ENCODE measurements around the gene TMEM236. TPM values are rescaled to one million over a fixed set of nuclear protein-coding genes. Genes with fewer than 3 reads are reported as not detected.

Gene TMEM236
- total RNA-seq, 4 donors from 2014 or later = 0.08 to 0.95 (median 0.55) TPM

DNA sequence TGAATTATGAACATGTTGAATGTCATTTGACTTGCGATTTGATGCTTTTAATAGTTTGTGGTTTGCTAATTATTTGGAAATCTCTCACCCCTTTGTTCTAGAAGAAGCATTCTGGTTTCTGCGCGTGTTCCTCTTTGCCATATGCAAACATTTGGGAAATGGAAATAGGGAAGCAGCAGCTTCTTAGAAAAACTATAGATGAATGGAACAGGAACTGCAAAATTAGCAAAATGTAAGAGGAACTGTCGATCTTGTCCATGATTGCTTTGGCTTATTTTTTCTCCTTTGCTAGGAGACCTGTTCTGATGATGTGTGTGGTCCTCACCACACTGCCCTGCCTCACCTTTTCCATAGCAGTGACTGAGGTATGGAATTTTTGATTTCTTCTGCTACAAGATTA lies 19.0 kb downstream of the TMEM236 start:
- DNase-seq (ENCODE audit: low spot score in 2 of 2) = no peak
- TF ChIP-seq, protein P1, sequence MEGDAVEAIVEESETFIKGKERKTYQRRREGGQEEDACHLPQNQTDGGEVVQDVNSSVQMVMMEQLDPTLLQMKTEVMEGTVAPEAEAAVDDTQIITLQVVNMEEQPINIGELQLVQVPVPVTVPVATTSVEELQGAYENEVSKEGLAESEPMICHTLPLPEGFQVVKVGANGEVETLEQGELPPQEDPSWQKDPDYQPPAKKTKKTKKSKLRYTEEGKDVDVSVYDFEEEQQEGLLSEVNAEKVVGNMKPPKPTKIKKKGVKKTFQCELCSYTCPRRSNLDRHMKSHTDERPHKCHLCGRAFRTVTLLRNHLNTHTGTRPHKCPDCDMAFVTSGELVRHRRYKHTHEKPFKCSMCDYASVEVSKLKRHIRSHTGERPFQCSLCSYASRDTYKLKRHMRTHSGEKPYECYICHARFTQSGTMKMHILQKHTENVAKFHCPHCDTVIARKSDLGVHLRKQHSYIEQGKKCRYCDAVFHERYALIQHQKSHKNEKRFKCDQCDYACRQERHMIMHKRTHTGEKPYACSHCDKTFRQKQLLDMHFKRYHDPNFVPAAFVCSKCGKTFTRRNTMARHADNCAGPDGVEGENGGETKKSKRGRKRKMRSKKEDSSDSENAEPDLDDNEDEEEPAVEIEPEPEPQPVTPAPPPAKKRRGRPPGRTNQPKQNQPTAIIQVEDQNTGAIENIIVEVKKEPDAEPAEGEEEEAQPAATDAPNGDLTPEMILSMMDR (IDR thresholded peaks at IDR 0.05) = no peak
- TF ChIP-seq POLR2A (IDR thresholded peaks at IDR 0.05) = no peak
- intact Hi-C loops (cut with DNase I; ENCODE audit: low total_unique reads) = no loop called here
- 68 to 75% methylated on average over 4 of the region's 4 CpGs for WGBS, 2 donors
- H3K4me3 ChIP-seq (ENCODE audit: low read depth, poor library complexity, severe bottlenecking) = no peak overlapping the region

DNA sequence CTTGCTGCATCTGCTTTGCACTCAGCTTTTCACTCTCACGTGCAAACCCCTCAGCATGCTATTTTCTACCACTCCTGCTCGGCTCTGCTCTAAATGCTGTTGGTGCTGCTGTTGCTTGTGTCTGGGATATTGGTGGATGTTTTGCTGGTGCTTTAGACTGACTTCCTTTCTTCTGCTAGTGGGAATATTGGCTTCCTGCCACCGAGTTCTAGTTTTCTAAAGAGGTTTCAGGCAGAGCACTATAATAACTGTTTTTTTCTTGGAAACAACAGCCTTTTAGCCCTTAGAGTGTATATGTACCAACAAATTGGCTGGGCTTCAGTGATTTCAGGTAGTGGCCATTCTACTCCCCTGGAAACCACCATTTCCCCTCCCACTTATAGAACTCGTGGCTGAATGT lies 27.8 kb downstream of the TMEM236 start:
- no peak for DNase-seq (ENCODE audit: low spot score in 2 of 2)
- no peak for TF ChIP-seq POLR2A (IDR thresholded peaks at IDR 0.05)
- TF ChIP-seq, protein P1 (IDR thresholded peaks at IDR 0.05) = no peak
- H3K4me3 ChIP-seq (ENCODE audit: low read depth, poor library complexity, severe bottlenecking) = no peak overlapping the region
- WGBS, 2 donors = 40 to 45% methylated on average over 4 of the region's 4 CpGs
- intact Hi-C loops (cut with DNase I; ENCODE audit: low total_unique reads) = no loop called here

DNA sequence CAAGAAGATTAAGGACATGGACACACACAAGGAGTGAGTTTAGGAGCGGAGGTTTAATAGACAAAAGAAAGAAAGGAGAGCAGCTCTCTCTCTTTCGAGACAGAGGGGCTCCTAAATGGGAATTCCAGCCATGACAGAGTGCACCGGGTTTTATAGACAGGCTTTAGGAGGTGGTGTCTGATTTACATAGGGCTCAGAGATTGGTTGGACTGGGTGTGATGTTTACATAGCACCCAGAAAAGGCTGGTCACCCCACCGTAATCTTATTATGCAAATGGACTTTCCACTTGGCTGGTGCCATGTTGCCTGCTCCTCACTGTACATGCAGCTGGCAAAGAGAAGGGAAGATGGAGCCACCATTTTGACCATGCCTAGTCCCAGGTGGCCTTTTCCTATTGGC lies 28.7 kb downstream of the TMEM236 start:
- WGBS, 2 donors = 82 to 96% methylated on average over 4 of the region's 4 CpGs
- no peak overlapping the region for H3K4me3 ChIP-seq (ENCODE audit: low read depth, poor library complexity, severe bottlenecking)
- no peak for TF ChIP-seq POLR2A (IDR thresholded peaks at IDR 0.05)
- TF ChIP-seq, protein P1 (IDR thresholded peaks at IDR 0.05) = no peak
- DNase-seq (ENCODE audit: low spot score in 2 of 2) = no peak
- intact Hi-C loops (cut with DNase I; ENCODE audit: low total_unique reads) = no loop called here

DNA sequence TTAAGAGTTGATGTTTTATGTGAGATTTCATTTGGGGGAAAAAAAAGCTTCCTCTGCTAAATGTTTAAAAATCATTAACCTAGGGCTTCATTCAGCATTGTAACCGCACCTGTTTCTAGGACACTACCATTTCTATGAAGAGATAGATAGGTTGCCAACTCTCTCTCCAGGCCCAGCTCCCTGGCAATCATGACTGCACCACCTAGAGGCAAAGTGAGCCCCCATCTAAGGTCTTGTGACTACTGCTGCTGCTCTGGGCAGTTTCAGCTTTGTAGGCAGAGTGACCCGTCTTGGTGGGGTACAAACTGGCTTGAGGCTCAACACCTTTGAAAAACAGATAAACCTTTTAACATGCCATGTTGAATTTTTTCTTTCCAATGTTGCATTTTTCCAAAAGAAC lies 29.9 kb downstream of the TMEM236 start:
- no peak for DNase-seq (ENCODE audit: low spot score in 2 of 2)
- intact Hi-C loops (cut with DNase I; ENCODE audit: low total_unique reads) = no loop called here

DNA sequence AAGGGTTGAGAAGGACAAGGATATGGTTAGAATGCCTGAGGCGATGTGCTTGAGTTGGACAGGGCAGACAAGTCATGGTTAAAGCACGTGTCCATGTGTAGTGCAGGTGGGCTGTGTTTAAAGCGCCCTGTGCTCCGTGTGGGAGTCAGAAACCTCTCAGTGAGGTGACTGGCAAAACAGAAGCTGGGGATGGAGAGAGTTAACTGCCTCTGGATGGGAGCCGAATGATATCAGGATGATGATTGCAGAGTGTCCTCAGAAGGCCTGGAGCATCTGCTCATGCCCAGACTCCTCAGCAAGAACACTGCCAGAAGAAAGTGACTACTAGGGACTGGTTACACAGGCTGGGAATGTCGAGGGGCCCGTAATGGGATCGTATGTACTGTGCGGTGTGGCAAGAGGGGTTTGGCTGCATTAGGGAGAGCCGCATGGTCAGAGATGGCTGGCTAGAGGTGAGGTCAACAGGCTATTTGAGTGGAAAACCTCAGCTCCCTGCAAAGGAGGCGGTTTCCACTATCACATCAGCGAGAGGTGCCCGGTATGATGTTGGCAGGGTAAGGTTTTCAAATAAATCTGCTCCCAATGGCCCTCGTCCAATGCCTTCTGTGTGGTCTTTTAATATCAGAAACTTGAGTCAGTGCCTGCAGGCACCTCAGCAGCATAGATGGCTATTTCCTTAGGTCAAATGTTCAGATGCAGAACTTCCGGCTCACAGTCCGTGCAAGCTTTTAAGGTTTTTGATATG lies 31.1 kb downstream of the TMEM236 start:
- H3K4me3 ChIP-seq (ENCODE audit: low read depth, poor library complexity, severe bottlenecking) = no peak overlapping the region
- DNase-seq (ENCODE audit: low spot score in 2 of 2) = no peak
- TF ChIP-seq, protein P1 (IDR thresholded peaks at IDR 0.05) = no peak
- TF ChIP-seq POLR2A (IDR thresholded peaks at IDR 0.05) = no peak
- intact Hi-C loops (cut with DNase I; ENCODE audit: low total_unique reads) = no loop called here
- WGBS, 2 donors = 27 to 29% methylated on average over 16 of the region's 16 CpGs

More for the DNA sequence above, 29.9 kb downstream of the TMEM236 start:
- WGBS, 2 donors = 78 to 90% methylated on average over 2 of the region's 2 CpGs
- TF ChIP-seq, protein P1 (IDR thresholded peaks at IDR 0.05) = no peak
- TF ChIP-seq POLR2A (IDR thresholded peaks at IDR 0.05) = no peak
- no peak overlapping the region for H3K4me3 ChIP-seq (ENCODE audit: low read depth, poor library complexity, severe bottlenecking)

DNA sequence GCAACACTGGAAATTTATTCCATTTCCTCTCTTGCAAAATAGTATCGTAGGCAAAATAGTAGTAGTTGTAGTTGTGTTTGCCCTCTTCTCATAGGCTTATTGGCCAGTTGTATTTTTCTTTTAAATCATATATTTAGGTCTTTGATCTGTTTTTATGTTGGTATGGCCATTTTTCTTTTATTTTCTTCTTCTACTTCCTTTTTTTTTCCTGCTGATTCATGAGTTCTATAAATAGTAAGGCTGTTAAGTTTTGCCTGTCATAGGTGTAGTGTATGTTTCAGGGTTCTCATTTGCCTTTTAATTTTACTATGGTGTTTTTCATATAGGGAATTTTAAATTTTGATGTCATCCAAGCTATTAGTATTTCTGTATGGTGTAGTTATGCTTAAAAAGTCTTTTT lies 31.8 kb downstream of the TMEM236 start:
- TF ChIP-seq POLR2A (IDR thresholded peaks at IDR 0.05) = no peak
- TF ChIP-seq, protein P1 (IDR thresholded peaks at IDR 0.05) = no peak
- WGBS, 2 donors = 15 to 31% methylated on average over 1 of the region's 1 CpG
- DNase-seq (ENCODE audit: low spot score in 2 of 2) = no peak

More for the DNA sequence above, 31.8 kb downstream of the TMEM236 start:
- intact Hi-C loops (cut with DNase I; ENCODE audit: low total_unique reads) = no loop called here
- no peak overlapping the region for H3K4me3 ChIP-seq (ENCODE audit: low read depth, poor library complexity, severe bottlenecking)

Data from lower leg skin (tissue), 4 donors.